ENCODE data around the gene THOP1.
A peak's percentile ranks its signal among the peaks of the same experiment; 100 is the strongest.

Gene THOP1

DNA sequence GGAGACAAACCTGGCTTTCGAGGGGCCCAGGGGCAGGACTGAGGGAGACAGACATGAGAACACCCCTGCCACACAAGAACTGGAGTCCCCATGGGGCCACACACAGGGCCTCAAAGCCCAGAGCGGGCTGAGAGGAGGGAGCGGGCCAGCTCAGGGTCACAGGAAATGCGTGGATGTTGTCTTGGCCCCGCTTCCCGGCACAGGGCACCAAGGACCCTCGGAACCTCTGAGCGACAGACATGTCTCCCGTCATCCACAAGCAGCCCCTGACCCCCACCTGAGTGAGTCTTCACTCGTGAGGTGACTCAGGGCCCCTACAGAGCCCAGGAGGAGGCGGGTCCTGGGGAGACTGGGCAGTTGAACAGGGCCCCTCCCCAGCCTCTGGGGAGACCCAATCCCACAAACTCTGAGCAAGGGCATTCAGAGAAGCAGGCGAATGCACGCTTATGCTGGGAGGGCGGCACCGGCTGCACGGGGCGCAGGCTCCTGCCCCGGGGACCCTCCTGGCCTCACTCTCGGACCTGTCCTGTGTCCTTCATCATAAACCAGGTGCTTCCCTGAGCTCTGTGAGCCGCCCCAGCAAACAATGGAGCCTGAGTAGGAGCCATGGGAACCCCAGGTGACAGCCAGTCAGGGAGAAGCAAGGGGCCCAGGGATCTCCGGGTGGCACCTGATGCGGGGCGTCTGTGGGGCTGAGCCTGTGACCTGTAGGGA lies 22.4 kb upstream of the THOP1 start:
- no peak for DNase-seq

GRCh38 chr19:2763687-2764086 lies 21.6 kb upstream of the THOP1 start:
- no peak for DNase-seq

GRCh38 chr19:2764945-2765344 lies 20.4 kb upstream of the THOP1 start:
- DNase-seq = no peak

DNA sequence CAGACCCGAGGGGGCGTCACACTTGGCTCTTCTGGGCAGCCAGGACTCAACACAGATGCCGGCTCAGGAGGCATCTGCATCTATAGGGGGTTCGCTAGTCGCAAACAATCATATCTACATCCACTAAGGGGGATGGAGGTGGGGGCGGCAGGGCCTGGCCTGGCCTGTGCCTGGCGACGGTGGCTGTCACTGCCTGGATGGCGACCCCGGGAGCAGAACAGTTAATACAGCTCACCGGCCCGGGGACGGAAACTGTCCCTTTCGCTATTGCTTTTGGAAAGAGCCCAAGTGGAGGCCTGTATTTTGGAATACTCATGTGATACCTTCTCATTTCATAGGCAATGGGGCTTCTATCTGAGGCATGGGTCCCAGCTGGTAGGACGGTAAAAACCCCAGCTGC lies 19.9 kb upstream of the THOP1 start:
- DNase-seq = no peak

DNA sequence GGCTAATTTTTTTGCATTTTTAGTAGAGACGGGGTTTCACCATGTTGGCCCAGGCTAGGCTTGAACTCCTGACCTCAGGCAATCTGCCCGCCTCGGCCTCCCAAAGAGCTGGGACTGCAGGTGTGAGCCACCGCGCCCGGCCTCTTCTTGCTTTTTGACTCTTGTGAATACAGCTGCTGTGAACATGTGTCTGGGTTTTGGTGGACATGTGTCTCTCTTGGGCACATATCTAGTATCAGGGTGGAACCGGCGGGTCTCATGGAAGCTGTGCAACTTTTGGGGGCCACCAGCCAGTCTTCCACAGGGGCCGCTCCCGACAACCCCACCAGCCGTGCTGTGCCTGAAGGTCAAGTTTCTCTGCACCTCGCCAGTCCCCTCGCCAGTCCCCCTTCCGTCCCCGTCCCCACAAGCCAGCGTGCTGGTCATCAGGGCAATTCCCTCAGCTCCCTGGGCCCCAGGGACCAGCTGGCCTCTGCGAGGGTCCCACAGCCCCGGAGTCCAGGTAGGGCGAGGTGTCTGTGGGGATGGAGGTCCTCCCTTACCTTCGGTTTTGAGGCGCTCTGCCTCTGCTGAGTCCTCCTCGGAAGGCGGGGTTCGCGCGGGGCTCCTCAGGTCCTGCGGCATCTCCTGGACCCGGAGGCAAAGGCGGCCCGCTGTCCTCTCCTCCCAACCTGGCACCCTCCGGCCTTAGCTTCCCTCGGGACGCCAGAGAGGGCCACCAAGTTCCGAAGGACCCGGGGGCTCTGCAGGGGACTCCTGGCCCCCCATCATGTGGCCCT lies 18.5 kb upstream of the THOP1 start:
- DNase-seq = no peak

DNA sequence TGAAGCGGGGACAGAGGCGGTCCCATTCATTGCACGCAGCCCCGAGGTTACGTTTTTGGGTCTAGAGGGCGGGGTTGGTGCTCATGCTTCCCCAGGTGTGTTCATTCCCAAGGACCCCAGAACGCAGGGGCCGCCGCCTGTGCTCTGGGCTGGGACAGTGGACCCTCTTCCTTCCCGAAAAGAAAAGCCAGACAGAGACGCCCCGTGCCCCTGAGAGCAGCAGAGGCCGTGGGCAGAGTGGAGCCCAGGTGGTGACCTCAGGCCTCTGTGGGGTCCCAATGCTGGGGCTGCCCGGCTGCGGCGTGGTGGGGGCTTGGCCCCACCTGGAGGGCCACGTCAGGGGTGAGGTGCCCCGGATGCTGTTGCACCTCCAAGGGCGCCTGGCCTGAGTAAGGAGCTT lies 17.6 kb upstream of the THOP1 start:
- DNase-seq = no peak

DNA sequence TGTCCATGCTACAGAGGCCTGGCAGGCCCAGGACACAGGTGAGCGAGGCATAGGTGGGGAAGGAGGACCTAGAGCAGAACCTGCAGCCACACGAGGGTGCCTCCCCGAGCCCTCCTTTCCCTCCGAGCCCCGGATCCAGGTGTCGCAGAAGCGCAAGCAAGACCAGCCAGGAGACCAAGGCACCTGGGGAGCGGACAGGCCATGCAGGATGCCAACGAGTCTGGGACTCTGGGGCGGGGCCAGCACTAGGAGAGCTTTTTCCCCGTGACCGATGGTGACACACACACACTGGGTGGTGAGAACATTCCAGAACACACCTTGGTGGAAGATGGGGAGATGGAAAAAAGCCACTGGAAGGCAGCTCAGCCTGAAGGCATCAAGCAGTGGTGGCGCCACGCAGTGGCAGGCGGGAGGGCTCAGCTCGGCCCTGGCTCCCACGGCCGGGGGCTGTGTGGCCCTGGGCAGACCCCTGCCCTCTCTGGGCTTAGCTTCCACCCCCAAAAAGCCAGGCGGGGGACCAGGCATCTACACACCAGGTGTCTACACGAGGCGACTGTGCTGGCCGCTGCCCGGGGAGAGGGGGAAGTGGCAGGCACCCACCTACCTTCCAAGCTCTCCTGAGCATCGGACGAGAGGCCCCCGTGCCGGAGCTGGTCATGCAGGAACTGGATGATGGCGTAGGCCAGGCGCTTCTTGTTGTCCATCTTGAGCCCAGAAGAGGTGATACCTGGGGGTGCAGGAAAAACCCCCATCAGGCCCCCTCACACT lies 16.8 kb upstream of the THOP1 start:
- no peak for DNase-seq

- no peak for DNase-seq
Measured at GRCh38 chr19:2769218-2769617, 16.1 kb upstream of the THOP1 start.

DNA sequence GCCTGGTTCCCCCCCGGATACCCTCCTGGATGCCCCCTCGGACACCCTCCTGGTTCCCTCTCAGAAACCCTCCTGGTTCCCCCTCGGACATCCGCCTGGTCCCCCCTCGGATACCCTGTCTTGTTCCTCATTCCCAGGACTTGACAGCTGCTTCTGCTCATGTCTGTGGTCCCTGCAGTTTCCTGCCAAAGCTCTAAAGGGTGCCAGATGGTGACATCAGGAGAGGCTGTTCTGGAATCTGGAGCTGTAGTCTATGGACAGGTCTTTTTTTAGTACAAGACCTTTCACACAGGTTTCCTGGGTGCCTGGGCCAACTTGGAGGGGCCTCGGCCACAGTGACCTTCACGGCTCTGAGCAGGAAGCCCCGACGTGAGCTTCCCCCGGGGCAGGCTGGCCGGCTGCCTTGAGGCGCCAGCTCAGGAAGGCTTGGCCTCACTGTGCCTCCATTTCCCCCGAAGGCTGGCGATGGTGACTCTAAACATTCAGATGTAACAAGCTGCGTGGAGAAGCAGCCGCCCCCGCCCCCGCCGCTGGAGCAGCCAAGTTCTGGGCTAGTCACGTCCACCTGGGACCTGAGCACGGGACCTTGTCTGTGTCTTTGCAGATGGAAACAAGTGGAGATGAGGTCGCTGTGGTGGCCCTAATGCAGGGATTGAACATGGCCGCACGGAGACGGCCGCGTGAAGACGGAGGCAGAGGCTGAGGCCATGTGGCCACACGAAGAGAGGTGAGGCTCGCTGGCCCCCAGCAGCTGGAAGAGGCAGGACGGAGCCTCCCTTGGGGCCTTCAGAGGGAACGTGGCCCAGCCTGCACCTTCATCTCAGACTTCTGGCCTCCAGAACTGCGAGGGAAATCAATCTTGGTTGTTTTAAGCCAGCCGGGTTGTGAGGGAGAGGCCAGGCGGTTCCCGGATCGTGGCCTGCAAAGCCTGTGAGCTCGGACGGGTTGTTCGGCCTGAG lies 15.0 kb upstream of the THOP1 start:
- DNase-seq = no peak

GRCh38 chr19:2771786-2772674 lies 13.3 kb upstream of the THOP1 start:
- DNase-seq = no peak

DNA sequence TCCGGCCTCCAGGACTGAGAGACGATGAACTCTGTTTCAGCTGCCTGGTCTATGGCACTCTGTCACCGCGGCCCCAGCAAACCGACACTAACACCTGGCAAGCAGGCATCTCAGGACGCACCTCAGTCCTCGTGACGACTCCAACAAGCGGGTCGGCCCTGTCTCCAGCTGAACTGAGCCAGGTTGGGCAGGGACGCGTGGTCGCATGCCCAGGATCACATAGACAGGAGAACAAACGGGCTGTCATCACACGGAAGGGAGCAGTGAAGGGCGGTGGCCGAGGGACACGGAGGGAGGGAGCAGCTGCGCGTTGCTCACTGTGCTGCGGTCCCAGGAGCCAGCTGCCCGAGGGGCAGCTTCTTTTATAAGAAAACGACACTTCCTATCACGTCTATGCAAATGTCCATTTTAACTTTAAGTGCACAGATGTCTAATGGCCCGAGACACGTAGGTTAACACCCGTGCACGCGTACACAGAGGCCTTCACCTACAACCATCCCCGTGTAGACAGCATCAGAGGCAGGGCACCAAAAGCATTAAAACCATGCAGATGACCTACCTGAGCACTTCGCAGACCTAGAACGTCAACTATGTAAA lies 11.1 kb upstream of the THOP1 start:
- DNase-seq = no peak

- DNase-seq = no peak
Measured at GRCh38 chr19:2774953-2775555, 10.2 kb upstream of the THOP1 start.

- DNase-seq = peak; percentile 55
Measured at GRCh38 chr19:2775556-2776430, 9.5 kb upstream of the THOP1 start.

DNA sequence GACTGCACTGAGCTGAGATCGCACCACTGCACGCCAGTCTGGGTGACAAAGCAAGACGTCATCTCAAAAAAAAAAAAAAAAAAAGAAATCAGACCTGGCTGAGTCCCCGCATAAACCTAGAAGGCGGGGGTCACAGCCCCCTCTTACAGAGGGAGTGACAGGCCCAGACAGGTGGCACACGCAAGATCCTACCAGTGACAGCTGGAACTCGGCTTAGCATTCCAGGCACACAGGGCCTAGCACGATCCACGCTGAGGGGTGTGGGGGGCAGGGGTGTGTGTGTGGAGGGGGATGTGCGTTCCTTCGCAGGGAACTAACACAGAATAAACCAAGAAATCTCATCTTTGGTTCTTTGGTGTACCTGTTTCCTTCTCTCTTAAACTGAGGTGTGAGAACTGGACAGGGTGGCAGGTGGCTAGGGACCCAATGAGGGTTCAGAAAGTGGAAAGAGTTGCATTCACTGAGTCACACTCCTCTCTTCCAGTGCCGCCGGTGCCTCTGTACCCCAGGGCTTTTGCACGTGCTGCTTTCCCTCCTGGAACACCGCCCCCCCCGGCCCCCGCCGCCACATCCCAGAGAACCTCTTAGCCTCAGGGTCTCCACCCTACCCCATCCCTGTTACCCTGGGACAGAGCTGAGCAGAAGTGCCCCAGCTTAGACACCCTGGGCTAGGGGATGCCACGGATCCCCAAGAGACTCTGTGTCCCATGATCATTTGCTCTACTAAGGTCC lies 7.2 kb upstream of the THOP1 start:
- DNase-seq = no peak

DNA sequence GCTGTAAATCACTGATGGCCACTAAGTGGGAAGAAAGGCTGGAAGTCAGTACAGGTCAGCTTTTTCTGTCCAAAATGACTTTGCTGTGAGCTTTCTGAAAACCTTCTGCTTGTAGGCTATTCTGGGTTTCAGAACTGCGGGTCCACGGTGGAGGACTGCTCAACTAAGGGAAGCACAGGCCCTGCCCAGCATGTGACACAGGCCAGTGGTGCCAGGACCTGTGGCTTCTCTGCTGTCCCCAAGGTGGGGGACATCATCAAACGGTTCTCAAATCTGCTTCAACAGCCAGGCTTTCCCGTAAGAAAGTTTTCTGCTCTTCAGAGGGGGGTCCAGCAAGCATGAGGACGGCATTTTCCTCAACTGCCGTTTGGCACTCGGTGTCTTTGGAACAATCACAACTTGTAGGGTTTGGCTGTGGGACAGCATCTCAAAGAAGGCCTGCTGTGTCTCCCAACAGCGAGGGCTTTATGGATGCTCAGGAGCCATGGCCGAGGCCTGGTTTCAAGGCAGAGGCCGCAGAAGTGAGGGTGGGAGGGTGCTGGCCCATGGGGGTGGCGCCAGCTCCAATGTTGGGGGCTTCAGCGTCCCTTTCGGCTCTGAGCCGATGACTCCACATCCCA lies 6.1 kb upstream of the THOP1 start:
- DNase-seq = no peak

DNA sequence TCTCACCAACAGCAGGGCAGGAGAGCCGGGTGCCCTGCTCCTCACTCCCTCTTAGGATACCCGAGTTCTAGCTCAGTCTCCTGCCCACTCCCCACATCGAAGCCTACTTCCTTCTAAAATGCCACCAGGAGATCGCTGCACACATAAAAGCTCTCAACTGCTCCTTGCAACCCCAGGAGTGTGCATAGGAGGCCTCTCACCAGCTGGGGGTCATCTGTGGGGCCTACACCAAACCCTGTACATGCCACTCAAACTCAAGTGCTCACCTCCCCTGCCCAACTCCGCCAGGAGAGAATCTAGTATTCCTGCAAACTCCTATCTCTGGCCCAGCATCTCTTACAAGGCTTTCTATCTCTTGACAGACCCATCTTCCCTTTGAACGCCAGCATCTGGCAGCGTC lies 5.0 kb upstream of the THOP1 start:
- DNase-seq = no peak

- DNase-seq = no peak
Measured at GRCh38 chr19:2782329-2782935, 2.9 kb upstream of the THOP1 start.
